Measurements from ENCODE around the gene MMP10.

Gene MMP10

GRCh38 chr11:102722821-102723220 lies 57.6 kb downstream of the MMP10 start:
- no peak for DNase-seq

Measured in DMS79 (cell line).